HL-60 (cell line): ENCODE data around the gene CSMD2.
A peak's percentile ranks its signal among the peaks of the same experiment; 100 is the strongest.
"Not testable (repeated sequence)": the region's sequence is repeated elsewhere in the genome, so short reads cannot be mapped to it uniquely, and the experiment has no call there.

Experiments
- DNase-seq, 2 experiments: peaks; one replicate each; pipeline ENCODE4 v3.0.0-alpha.2; 2010 to 2020; ENCODE audit warnings: low read depth in 1 of 2, low spot score in 1 of 2
- H3K27ac ChIP-seq: fragments of 250-450 bp; sonication (Bioruptor Pico); replicated peaks from 2 replicates; pipeline ENCODE4 v1.5.1; 2020; ENCODE audit warnings: mild to moderate bottlenecking, moderate library complexity
- H3K27me3 ChIP-seq: fragments of 250-450 bp; sonication (Bioruptor Pico); 2 replicates; pipeline ENCODE4 v1.5.1; 2021; ENCODE audit warnings: mild to moderate bottlenecking, moderate library complexity; ENCODE audit not compliant: insufficient read depth, poor library complexity, severe bottlenecking
- H3K4me3 ChIP-seq: replicated peaks from 2 replicates; pipeline ENCODE4 v1.5.1; 2011; ENCODE audit warnings: mild to moderate bottlenecking, control low read depth, low read length; ENCODE audit not compliant: insufficient read depth
- CTCF ChIP-seq: IDR thresholded peaks from one replicate; pipeline ENCODE4 v1.5.1; 2011; ENCODE audit warnings: low read length, control low read depth, inconsistent platforms; ENCODE audit not compliant: insufficient read depth
- GABPA ChIP-seq: IDR thresholded peaks from 2 replicates; pipeline ENCODE4 v1.6.1; 2012; ENCODE audit warnings: low read depth
- POLR2AphosphoS5 ChIP-seq: IDR thresholded peaks from 2 replicates; pipeline ENCODE4 v1.6.1; 2012; ENCODE audit warnings: low read depth
- REST ChIP-seq: IDR thresholded peaks from 2 replicates; pipeline ENCODE4 v1.6.1; 2012; ENCODE audit warnings: low read depth; ENCODE audit not compliant: insufficient replicate concordance
- SPI1 ChIP-seq: IDR thresholded peaks from 2 replicates; pipeline ENCODE4 v1.6.1; 2012; ENCODE audit warnings: low read depth, mild to moderate bottlenecking, borderline replicate concordance

Gene CSMD2

GRCh38 chr1:34108711-34109110 is 56.3 kb downstream of the CSMD2 start:
- TF ChIP-seq GABPA (no peak), CTCF (no peak), POLR2AphosphoS5 (no peak), SPI1 (no peak), REST (no peak)

GRCh38 chr1:34108269-34108668 is 56.8 kb downstream of the CSMD2 start:
- peak; percentile 59 for TF ChIP-seq REST
- no peak for TF ChIP-seq POLR2AphosphoS5
- no peak for TF ChIP-seq GABPA
- DNase-seq = no peak
- H3K27ac ChIP-seq = no peak overlapping the region
- H3K4me3 ChIP-seq = no peak overlapping the region
- H3K27me3 ChIP-seq = no peaks in the 10 kb centered on the region

More at GRCh38 chr1:34108711-34109110, 56.3 kb downstream of the CSMD2 start:
- no peak for DNase-seq
- Histone ChIP-seq H3K27me3 (no peaks in the 10 kb centered on the region), H3K4me3 (no peak overlapping the region), H3K27ac (no peak overlapping the region)

GRCh38 chr1:34101151-34101550 is 63.9 kb downstream of the CSMD2 start:
- DNase-seq = no peak
- no peak overlapping the region for H3K27ac ChIP-seq
- no peak for TF ChIP-seq CTCF
- TF ChIP-seq REST = no peak
- TF ChIP-seq POLR2AphosphoS5 = no peak
- TF ChIP-seq GABPA = no peak
- no peak for TF ChIP-seq SPI1
- H3K27me3 ChIP-seq = peaks cover 3% of the 10 kb centered on the region
- H3K4me3 ChIP-seq = no peak overlapping the region

GRCh38 chr1:34100332-34100731 is 64.7 kb downstream of the CSMD2 start:
- no peak overlapping the region for H3K27ac ChIP-seq
- no peak for TF ChIP-seq SPI1
- TF ChIP-seq CTCF = no peak
- no peak for TF ChIP-seq REST
- TF ChIP-seq POLR2AphosphoS5 = no peak
- TF ChIP-seq GABPA = no peak
- no peak overlapping the region for H3K4me3 ChIP-seq
- peaks cover 3% of the 10 kb centered on the region for H3K27me3 ChIP-seq
- no peak for DNase-seq

GRCh38 chr1:34092399-34092798 is 72.6 kb downstream of the CSMD2 start:
- H3K27me3 ChIP-seq, H3K27ac ChIP-seq, DNase-seq, H3K4me3 ChIP-seq: not testable (repeated sequence)
